ENCODE results near the gene CAPN1.

GRCh38 chr11:65216830-65217229 is 35.1 kb downstream of the CAPN1 start:
- TF ChIP-seq ZNF687 (CRISPR knock-in tag; IDR thresholded peaks at IDR 0.05), result no peak
- no peak for TF ChIP-seq SIN3A (IDR thresholded peaks at IDR 0.05; ENCODE audit: borderline replicate concordance, low read depth, low read length)
- TF ChIP-seq PRMT3 (CRISPR knock-in tag; IDR thresholded peaks at IDR 0.05; ENCODE audit: borderline replicate concordance, low read depth), result no peak
- no peak for TF ChIP-seq CSRNP2 (CRISPR knock-in tag; conservative IDR thresholded peaks at IDR 0.05; ENCODE audit: low read depth)
- no peak for TF ChIP-seq RAD21 (CRISPR knock-in tag; IDR thresholded peaks at IDR 0.05)
- no peak for TF ChIP-seq CTCF (CRISPR knock-in tag; IDR thresholded peaks at IDR 0.05)
- no peak for TF ChIP-seq CCAR2 (optimal IDR thresholded peaks at IDR 0.05; ENCODE audit: low read depth, low read length)
- TF ChIP-seq CREB1 (IDR thresholded peaks at IDR 0.05), result no peak
- TF ChIP-seq CREB1 (CRISPR knock-in tag; IDR thresholded peaks at IDR 0.05), result no peak
- TF ChIP-seq ZNF276 (CRISPR knock-in tag; IDR thresholded peaks at IDR 0.05; ENCODE audit: low read depth), result no peak
- TF ChIP-seq ZNF775 (CRISPR knock-in tag; IDR thresholded peaks at IDR 0.05; ENCODE audit: borderline replicate concordance), result no peak
